NCI-H2107 treated with DMSO at 0.1 percent for 48 hours (cell line): ENCODE results near the gene CNN2.

ENCODE experiments used
- DNase-seq: peaks from one replicate; lab custom pipeline; 2025; ENCODE audit not compliant: unreplicated experiment; lab: John Stamatoyannopoulos, UW

The CNN2 gene

GRCh38 chr19:995051-995827, 31.2 kb upstream of the CNN2 start:
- no peak for DNase-seq

- no peak for DNase-seq
Measured at GRCh38 chr19:996051-996838, 30.2 kb upstream of the CNN2 start.

- no peak for DNase-seq
Measured at GRCh38 chr19:998064-998463, 28.3 kb upstream of the CNN2 start.

DNA sequence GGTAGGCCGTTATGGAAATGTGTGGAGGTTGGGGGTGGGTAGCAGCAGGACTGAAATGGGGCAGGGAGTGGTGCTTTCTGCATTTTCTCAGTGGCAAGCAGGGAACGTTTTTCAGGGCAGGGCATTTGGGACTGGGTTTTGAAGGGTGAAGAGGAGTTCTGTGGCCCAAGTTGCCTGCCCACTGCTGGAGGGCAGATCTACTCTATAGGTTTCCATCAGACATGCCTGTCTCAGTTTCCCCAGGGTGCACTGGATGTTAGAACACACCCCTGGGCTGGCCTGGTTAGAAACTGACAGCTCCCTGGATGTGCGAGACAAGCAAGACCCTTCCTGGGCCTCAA, 27.1 kb upstream of the CNN2 start:
- no peak for DNase-seq

GRCh38 chr19:1000095-1000494, 26.3 kb upstream of the CNN2 start, which contains the start of gene GRIN3B:
GRIN3B (plus strand) TSS chr19:1000419; CDS start chr19:1000438, 19 bp downstream.
- DNase-seq = no peak

DNA sequence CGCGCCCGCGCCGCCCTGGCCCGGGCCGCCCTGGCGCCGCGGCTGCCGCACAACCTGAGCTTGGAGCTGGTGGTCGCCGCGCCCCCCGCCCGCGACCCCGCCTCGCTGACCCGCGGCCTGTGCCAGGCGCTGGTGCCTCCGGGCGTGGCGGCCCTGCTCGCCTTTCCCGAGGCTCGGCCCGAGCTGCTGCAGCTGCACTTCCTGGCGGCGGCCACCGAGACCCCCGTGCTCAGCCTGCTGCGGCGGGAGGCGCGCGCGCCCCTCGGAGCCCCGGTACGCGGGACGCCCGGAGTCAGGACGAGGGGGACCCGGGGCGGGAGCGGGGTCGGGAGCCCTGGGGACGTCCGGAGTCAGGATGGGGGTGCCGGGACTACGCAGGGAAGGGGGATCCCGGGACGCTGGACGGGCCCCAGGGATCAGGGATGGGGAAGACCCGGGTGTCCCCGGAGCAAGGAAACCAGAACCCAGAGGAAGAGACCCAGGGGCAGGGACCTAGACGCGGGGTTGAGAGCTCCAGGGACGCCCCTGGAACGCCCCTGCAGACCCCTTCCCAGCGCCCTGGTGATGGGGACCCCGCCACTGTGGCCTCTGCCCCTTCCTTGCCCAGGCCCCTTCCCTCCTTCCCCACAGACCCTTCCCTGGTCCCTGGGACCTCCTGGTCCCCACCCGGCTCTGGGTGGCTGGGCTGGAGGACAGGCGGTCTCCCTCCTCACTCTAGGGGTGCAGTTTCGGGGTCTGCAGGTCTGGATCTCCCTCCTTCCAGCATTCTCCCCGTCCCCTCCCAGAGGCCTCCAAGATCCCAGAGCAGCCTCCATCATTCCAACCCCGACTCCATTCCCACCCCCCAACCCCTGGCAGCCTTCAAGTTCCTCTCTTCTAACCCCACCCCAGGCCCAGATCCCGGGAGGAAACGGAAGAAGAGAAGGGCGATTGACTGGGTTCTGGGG, 25.5 kb upstream of the CNN2 start:
- DNase-seq = no peak

- DNase-seq = no peak
Measured at GRCh38 chr19:1001538-1002166, 24.8 kb upstream of the CNN2 start.

DNA sequence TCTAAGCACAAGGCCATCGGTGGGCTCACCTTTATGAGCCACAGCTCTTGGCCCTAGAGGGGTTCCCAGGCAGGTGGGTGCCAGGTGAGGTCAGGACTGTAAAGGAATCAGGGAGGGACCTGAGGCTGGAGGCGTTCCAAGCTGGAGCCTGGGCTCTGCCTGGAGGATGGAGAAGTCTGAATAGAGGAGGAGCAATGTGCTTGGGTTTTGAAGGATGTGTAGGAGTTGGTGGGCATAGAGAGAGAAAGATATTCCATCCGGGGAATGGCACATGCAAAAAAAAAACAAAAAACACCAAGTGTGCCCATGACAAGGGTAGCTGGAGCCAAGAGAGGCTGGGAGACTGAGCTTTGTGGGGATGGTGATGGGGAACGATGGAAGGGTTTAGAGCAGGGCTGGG, 23.8 kb upstream of the CNN2 start:
- DNase-seq = no peak

DNA sequence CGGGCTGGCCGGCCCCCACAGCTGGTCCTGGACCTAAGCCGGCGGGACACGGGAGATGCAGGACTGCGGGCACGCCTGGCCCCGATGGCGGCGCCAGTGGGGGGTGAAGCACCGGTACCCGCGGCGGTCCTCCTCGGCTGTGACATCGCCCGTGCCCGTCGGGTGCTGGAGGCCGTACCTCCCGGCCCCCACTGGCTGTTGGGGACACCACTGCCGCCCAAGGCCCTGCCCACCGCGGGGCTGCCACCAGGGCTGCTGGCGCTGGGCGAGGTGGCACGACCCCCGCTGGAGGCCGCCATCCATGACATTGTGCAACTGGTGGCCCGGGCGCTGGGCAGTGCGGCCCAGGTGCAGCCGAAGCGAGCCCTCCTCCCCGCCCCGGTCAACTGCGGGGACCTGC, 23.1 kb upstream of the CNN2 start:
- DNase-seq = no peak

- no peak for DNase-seq
Measured at GRCh38 chr19:1004204-1004802, 22.1 kb upstream of the CNN2 start.

- DNase-seq = no peak
Measured at GRCh38 chr19:1004803-1005664, 21.4 kb upstream of the CNN2 start.

GRCh38 chr19:1006711-1007398, 19.6 kb upstream of the CNN2 start:
- DNase-seq = no peak

DNA sequence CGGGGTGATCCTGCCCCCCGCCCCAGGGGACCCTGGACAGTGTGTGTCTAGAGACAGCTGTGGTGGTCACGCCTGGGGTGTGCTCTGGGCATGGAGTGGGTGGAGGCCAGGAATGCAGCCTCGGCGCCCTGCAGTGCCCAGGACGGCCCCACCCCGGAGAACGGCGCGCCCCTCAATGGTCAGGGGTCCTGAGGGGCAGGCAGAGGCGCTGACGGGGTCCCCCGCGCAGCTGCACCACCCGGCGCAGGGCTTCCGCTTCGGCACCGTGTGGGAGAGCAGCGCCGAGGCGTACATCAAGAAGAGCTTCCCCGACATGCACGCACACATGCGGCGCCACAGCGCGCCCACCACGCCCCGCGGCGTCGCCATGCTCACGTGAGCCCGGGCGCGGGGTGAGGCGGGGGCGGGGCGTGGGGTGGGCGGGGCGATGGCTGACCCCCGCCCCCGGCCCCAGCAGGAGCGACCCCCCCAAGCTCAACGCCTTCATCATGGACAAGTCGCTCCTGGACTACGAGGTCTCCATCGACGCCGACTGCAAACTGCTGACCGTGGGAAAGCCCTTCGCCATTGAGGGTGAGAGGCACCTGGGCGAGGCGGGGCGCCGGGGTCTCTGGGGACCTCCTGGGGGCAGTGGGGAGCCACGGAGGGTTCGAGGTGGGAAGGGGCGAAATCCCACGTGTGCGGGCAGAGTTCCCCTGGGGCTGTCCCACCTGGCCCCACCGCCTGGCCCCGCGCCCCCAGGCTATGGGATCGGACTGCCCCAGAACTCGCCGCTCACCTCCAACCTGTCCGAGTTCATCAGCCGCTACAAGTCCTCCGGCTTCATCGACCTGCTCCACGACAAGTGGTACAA, 18.8 kb upstream of the CNN2 start:
- no peak for DNase-seq

DNA sequence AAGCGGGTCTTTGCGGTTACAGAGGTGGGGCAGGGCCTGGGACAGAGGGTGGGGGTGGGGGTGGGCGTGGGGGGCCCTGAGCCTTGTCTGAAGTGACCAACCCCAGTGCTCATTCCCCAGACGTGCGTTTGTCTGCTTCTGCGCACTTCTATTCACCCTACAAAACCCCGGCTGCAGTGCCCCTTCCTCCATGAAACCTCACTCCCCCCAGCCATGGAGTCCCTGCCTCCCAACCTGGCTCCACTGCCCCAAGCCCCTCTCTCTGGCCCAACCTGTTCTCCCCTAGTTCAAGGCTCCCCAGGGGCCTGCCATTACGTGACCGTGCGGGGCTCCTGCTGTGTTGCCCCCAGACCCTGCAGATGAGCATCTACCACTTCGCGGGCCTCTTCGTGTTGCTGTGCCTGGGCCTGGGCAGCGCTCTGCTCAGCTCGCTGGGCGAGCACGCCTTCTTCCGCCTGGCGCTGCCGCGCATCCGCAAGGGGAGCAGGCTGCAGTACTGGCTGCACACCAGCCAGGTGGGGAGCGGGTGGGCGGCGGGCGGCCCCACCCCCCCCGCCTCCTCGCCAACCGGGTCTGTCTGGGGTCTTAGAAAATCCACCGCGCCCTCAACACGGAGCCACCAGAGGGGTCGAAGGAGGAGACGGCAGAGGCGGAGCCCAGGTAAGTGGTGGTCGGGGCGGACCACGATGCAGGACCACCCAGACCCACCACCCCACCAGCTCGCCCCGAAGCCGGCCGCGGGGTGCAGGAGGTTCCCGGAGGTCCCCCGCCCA, 18.0 kb upstream of the CNN2 start:
- DNase-seq = no peak

- DNase-seq = no peak
Measured at GRCh38 chr19:1009041-1009980, 17.1 kb upstream of the CNN2 start.

GRCh38 chr19:1009981-1010538, 16.3 kb upstream of the CNN2 start:
- no peak for DNase-seq
